ENCODE data around the gene CYRIA.
A peak's percentile ranks its signal among the peaks of the same experiment; 100 is the strongest.

CYRIA gene

GRCh38 chr2:16650287-16651249 is 15.1 kb downstream of the CYRIA start:
- peak; percentile 77 for DNase-seq (ENCODE audit: low read depth, low spot score)

DNA sequence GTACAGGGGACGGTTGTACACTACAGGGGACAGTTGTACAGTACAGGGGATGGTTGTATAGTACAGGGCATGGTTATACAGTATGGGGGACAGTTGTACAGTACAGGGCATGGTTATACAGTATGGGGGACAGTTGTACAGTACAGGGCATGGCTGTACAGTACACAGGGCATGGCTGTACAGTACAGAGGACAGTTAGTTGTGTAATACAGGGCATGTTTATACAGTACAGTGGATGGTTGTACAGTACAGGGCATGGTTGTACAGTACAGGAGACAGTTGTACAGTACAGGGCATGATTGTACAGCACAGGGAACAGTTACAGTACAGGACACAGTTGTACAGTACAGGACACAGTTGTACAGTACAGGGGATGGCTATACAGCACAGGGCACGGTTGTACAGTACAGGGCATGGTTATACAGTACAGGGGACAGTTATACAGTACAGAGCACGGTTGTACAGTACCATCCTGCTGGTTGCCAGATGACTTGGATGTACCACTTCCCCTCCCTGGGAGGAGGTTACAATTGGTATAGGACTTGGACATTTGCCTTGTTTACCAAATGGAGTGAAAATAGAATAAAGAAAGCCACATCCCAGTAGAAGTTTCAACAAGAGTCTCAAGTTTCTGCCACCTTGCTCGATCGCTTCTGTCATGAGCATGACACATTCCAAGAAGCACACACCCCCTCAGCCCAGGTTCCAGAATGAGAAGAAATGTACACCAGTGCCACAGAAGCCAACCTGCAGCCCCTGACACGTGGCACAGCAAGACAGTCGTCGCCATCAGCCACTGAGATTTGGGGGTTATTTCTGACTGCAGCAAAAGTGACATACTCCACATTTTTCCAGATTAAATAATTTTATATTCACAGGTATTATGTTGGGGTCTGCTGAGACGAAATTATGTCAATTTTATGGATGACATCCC is 16.0 kb downstream of the CYRIA start:
- no peak for DNase-seq (ENCODE audit: low read depth, low spot score)

GRCh38 chr2:16647992-16648617 is 17.5 kb downstream of the CYRIA start:
- no peak for DNase-seq (ENCODE audit: low read depth, low spot score)

- DNase-seq (ENCODE audit: low read depth, low spot score): no peak
Measured at GRCh38 chr2:16645775-16646559, 19.7 kb downstream of the CYRIA start.

DNA sequence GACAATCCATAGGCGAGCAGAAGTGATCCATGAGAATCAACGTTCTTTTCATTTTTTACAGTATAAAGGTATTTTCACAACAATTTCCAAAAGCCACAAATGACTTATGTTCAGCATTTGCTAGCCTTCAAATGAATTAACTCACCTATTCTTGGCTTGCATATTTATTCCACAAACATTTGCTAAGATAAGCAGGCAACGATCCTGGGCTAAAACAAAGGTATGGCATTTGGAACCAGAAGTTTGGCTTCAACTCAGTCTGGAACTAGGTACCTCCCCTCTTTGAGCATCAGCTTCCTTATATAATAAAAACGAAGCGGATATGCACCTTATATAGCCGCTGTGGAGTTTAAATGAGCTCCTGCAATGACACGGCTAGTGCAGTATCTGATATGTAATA is 20.5 kb downstream of the CYRIA start:
- no peak for DNase-seq (ENCODE audit: low read depth, low spot score)

- no peak for DNase-seq (ENCODE audit: low read depth, low spot score)
Measured at GRCh38 chr2:16644221-16644925, 21.3 kb downstream of the CYRIA start.

GRCh38 chr2:16643099-16643498 is 22.5 kb downstream of the CYRIA start:
- DNase-seq (ENCODE audit: low read depth, low spot score): no peak

DNA sequence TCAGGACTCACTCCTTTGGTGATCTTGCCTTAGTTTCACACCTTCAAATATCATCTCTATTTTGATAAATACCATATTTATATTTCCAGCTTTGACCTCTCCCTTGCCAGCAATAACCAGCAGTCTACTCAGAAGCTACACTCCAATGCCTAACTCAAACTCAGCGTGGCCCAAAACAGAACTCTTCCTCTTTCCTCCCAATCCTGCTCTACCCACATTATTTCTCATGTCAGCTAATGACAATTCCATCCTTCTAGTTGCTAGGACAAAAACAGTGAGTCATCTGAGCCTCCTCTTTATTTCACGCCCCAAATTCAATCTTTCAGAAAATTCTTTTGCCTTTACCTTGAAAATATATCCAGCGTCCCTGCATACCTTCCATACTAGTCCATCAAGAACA is 23.5 kb downstream of the CYRIA start:
- DNase-seq (ENCODE audit: low read depth, low spot score): no peak

DNA sequence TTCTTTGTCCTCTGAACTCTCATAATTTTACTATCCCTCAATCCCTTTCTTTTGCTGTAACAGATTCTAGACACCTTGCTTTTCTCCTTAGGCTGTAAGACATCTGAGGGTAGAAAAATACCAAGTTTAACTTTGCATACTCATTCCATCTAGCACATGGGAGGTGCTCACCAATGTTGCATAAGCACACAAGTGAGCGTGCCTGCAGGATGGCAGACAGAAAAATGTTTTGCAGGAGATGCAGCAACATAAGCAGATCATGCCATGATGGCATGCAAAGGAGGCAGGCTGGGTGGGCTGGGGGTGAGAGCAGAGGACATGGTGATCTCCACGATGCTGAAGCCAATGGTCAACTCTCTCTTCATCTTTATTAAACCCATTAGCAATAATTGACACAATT is 24.1 kb downstream of the CYRIA start:
- no peak for DNase-seq (ENCODE audit: low read depth, low spot score)

- DNase-seq (ENCODE audit: low read depth, low spot score): no peak
Measured at GRCh38 chr2:16640867-16641266, 24.8 kb downstream of the CYRIA start.

- DNase-seq (ENCODE audit: low read depth, low spot score): no peak
Measured at GRCh38 chr2:16640001-16640700, 25.5 kb downstream of the CYRIA start.

GRCh38 chr2:16639431-16639830 is 26.2 kb downstream of the CYRIA start:
- DNase-seq (ENCODE audit: low read depth, low spot score): no peak

DNA sequence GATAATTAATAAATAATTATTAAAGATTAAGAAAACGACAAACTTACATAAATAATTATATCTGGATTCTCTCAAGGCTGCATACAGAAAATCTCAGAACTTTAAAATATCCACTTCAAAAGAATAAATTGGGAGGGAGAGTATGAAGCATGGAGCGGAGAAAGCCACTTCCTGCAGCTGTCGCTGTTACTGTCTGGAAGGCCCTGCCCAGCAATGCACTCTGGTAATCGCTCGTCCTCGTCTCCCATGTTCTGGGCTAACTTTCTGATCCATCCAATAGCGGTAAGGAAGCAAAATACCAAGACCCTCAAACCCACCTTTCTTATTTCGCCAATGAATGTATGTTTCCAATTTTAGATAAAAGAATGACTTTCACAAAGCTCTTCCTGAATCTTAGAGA is 26.7 kb downstream of the CYRIA start:
- no peak for DNase-seq (ENCODE audit: low read depth, low spot score)

GRCh38 chr2:16637304-16637703 is 28.3 kb downstream of the CYRIA start:
- DNase-seq (ENCODE audit: low read depth, low spot score): no peak

- DNase-seq (ENCODE audit: low read depth, low spot score): no peak
Measured at GRCh38 chr2:16635791-16636699, 29.6 kb downstream of the CYRIA start.

DNA sequence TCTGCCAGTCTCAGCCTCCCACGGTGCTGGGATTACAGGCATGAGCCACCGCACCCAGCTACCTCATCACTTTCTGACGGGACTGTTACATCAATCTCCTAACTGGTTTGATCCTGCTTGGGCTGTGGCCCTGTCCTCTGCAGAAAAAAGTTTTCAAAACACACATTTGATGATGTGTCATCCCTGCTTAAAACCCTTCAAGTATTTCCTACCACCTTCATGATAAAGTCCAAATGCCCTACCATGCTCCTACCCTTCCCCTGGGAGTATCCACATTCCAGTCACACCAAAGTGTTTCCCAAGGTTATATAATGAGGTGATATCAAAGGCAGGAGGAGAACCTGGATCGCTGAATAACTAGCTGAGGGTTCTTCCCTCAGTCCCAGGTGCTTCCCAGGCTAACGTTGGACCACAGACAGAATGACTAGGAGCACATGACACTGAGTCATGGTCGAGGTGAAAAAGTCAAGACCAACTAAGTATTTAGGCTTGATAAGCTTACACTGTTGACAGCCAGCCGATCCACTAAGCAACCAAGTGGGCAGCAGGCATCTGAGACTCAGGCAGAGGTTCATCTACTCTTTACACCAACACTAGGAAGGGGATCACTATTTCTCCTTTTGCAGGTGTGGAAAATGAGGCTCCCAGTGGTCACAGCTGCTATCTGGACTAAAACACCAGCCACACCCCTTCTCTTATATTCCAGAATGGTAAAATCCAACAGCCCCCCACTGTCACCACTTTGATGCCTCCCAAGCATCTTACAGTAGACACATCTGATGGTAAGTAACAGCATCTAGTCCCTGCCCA is 31.8 kb downstream of the CYRIA start:
- DNase-seq (ENCODE audit: low read depth, low spot score): no peak

GRCh38 chr2:16632598-16632997 is 33.0 kb downstream of the CYRIA start:
- no peak for DNase-seq (ENCODE audit: low read depth, low spot score)

GRCh38 chr2:16630463-16630862 is 35.2 kb downstream of the CYRIA start:
- DNase-seq (ENCODE audit: low read depth, low spot score): no peak

Measured in smooth muscle cell of the brain vasculature (primary cell).